HFFc6 (cell line): Measurements from ENCODE around the gene CISH. TPM values are rescaled to one million over a fixed set of nuclear protein-coding genes. Genes with fewer than 3 reads are reported as not detected.

Experiments used
- DNase-seq: peaks from one replicate; pipeline ENCODE4 v3.0.0-alpha.2; 2018
- H3K27ac Mint-ChIP-seq: 2 replicates; pipeline ENCODE4 v1.8.0; 2020; ENCODE audit warnings: mild to moderate bottlenecking, mixed read lengths
- H3K27me3 Mint-ChIP-seq: 2 replicates; pipeline ENCODE4 v1.8.0; 2021; ENCODE audit warnings: mild to moderate bottlenecking, moderate library complexity, mixed read lengths; ENCODE audit not compliant: insufficient read depth
- H3K36me3 Mint-ChIP-seq: 2 replicates; pipeline ENCODE4 v1.8.0; 2021; ENCODE audit warnings: low read depth, mixed read lengths
- H3K4me1 Mint-ChIP-seq: 2 replicates; pipeline ENCODE4 v1.8.0; 2020; ENCODE audit warnings: low read depth, mixed read lengths
- H3K4me3 Mint-ChIP-seq: 2 replicates; pipeline ENCODE4 v1.8.0; 2020; ENCODE audit warnings: mild to moderate bottlenecking, moderate library complexity, mixed read lengths
- H3K9me3 Mint-ChIP-seq: 2 replicates; pipeline ENCODE4 v1.8.0; 2020; ENCODE audit warnings: mild to moderate bottlenecking, mixed read lengths
- CTCF ChIP-seq: fragments of 200-600 bp; sonication (generic); IDR thresholded peaks from 2 replicates; pipeline ENCODE4 v1.5.0; 2021; ENCODE audit warnings: antibody characterized with exemption, mild to moderate bottlenecking
- total RNA-seq, 6 experiments: library from RNA; stranded (reverse); fragmentation: NEBNext Ultra II Directional; extraction: Animal tissue kit (Norgen Biotek cat#: 25700); gene quantifications; 2 replicates in 1 of 6; 3 replicates in 5 of 6; pipeline ENCODE4 v1.2.3, GENCODE V29; 2021

Gene CISH
- total RNA-seq, 6 experiments from 2014 or later: 0.84 to 1.4 (median 0.95) TPM

GRCh38 chr3:50657407-50657806 lies 45.8 kb upstream of the CISH start:
- H3K9me3 Mint-ChIP-seq: no peaks in the 10 kb centered on the region
- H3K4me3 Mint-ChIP-seq: no peak overlapping the region
- peaks cover 28% of the 10 kb centered on the region for H3K4me1 Mint-ChIP-seq
- H3K27ac Mint-ChIP-seq: no peak overlapping the region
- no peaks in the 10 kb centered on the region for H3K36me3 Mint-ChIP-seq
- DNase-seq: no peak
- peaks cover 7% of the 10 kb centered on the region for H3K27me3 Mint-ChIP-seq
- TF ChIP-seq CTCF: no peak

- no peaks in the 10 kb centered on the region for H3K36me3 Mint-ChIP-seq
- H3K27ac Mint-ChIP-seq: no peak overlapping the region
- H3K4me1 Mint-ChIP-seq: peaks cover 24% of the 10 kb centered on the region
- DNase-seq: no peak
- H3K27me3 Mint-ChIP-seq: peaks cover 7% of the 10 kb centered on the region
- no peak for TF ChIP-seq CTCF
- H3K9me3 Mint-ChIP-seq: no peaks in the 10 kb centered on the region
- no peak overlapping the region for H3K4me3 Mint-ChIP-seq
Measured at GRCh38 chr3:50656417-50657195, 45.0 kb upstream of the CISH start.

- peak; percentile 16 for DNase-seq
- H3K36me3 Mint-ChIP-seq: no peaks in the 10 kb centered on the region; the same call in 1 of the 2 replicates
- no peak for TF ChIP-seq CTCF
Measured at GRCh38 chr3:50655009-50655830, 43.6 kb upstream of the CISH start.

GRCh38 chr3:50653937-50654595 lies 42.5 kb upstream of the CISH start:
- Mint-ChIP-seq H3K4me3 (no peak overlapping the region), H3K36me3 (no peaks in the 10 kb centered on the region; the same call in 1 of the 2 replicates), H3K9me3 (no peaks in the 10 kb centered on the region), H3K27ac (no peak overlapping the region), H3K27me3 (peaks cover 7% of the 10 kb centered on the region), H3K4me1 (peaks cover 30% of the 10 kb centered on the region)
- DNase-seq: no peak
- TF ChIP-seq CTCF: no peak

More at GRCh38 chr3:50655009-50655830, 43.6 kb upstream of the CISH start:
- Mint-ChIP-seq H3K9me3 (no peaks in the 10 kb centered on the region), H3K27ac (peak overlapping the region; percentile 17; the same call in 1 of the 2 replicates), H3K4me1 (peaks cover 24% of the 10 kb centered on the region), H3K4me3 (no peak overlapping the region), H3K27me3 (peaks cover 7% of the 10 kb centered on the region)

- Mint-ChIP-seq H3K4me3 (no peak overlapping the region), H3K36me3 (no peaks in the 10 kb centered on the region; the same call in 1 of the 2 replicates), H3K27me3 (no peaks in the 10 kb centered on the region; the same call in none of the 2 replicates), H3K9me3 (no peaks in the 10 kb centered on the region), H3K27ac (no peak overlapping the region), H3K4me1 (peaks cover 26% of the 10 kb centered on the region)
- peak; percentile 68 for TF ChIP-seq CTCF
- no peak for DNase-seq
Measured at GRCh38 chr3:50652709-50653108, 41.1 kb upstream of the CISH start.
